ENCODE results near the gene PIK3C3. TPM values are rescaled to one million over a fixed set of nuclear protein-coding genes. Genes with fewer than 3 reads are reported as not detected.

Gene PIK3C3
- total RNA-seq, 1 experiment from 2014 or later: 23.9 TPM

DNA sequence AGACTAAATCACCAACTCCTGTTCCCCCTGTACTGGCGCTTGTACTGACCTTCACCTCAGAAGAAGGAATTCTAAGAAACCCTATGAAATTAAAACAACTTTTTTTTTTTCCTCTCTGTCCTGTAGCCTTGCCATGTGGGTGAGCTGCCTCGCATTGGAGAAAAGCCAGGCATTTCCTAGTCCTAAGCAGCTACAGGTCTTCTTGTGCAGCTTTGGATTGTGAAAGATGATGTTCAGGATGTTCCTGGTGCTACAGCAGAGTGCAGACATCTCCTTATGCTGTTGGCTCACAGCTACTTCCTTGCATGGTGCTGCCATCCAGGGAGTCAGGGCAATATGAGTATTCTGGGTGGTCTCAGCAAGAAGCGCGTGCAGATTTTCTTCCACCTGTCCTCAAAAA, 11.9 kb downstream of the PIK3C3 start:
- H3K4me1 ChIP-seq (ENCODE audit: control insufficient read depth, insufficient read depth, low read length): no peaks in the 10 kb centered on the region
- TF ChIP-seq SIN3A (IDR thresholded peaks at IDR 0.05; ENCODE audit: borderline replicate concordance, insufficient read depth, low read depth, low read length) (no peak), POLR2AphosphoS5 (IDR thresholded peaks at IDR 0.05; ENCODE audit: low read depth, low read length) (no peak), TCF7L2 (IDR thresholded peaks at IDR 0.05; ENCODE audit: low read depth, low read length) (no peak)
- TF ChIP-seq, protein P1, sequence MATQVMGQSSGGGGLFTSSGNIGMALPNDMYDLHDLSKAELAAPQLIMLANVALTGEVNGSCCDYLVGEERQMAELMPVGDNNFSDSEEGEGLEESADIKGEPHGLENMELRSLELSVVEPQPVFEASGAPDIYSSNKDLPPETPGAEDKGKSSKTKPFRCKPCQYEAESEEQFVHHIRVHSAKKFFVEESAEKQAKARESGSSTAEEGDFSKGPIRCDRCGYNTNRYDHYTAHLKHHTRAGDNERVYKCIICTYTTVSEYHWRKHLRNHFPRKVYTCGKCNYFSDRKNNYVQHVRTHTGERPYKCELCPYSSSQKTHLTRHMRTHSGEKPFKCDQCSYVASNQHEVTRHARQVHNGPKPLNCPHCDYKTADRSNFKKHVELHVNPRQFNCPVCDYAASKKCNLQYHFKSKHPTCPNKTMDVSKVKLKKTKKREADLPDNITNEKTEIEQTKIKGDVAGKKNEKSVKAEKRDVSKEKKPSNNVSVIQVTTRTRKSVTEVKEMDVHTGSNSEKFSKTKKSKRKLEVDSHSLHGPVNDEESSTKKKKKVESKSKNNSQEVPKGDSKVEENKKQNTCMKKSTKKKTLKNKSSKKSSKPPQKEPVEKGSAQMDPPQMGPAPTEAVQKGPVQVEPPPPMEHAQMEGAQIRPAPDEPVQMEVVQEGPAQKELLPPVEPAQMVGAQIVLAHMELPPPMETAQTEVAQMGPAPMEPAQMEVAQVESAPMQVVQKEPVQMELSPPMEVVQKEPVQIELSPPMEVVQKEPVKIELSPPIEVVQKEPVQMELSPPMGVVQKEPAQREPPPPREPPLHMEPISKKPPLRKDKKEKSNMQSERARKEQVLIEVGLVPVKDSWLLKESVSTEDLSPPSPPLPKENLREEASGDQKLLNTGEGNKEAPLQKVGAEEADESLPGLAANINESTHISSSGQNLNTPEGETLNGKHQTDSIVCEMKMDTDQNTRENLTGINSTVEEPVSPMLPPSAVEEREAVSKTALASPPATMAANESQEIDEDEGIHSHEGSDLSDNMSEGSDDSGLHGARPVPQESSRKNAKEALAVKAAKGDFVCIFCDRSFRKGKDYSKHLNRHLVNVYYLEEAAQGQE (IDR thresholded peaks at IDR 0.05; ENCODE audit: insufficient read depth in 1 of 2, low read depth in 2 of 2, low read length in 1 of 2): no peak
- TF ChIP-seq, protein P2, sequence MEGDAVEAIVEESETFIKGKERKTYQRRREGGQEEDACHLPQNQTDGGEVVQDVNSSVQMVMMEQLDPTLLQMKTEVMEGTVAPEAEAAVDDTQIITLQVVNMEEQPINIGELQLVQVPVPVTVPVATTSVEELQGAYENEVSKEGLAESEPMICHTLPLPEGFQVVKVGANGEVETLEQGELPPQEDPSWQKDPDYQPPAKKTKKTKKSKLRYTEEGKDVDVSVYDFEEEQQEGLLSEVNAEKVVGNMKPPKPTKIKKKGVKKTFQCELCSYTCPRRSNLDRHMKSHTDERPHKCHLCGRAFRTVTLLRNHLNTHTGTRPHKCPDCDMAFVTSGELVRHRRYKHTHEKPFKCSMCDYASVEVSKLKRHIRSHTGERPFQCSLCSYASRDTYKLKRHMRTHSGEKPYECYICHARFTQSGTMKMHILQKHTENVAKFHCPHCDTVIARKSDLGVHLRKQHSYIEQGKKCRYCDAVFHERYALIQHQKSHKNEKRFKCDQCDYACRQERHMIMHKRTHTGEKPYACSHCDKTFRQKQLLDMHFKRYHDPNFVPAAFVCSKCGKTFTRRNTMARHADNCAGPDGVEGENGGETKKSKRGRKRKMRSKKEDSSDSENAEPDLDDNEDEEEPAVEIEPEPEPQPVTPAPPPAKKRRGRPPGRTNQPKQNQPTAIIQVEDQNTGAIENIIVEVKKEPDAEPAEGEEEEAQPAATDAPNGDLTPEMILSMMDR (IDR thresholded peaks at IDR 0.05): no peak
- ChIA-PET CTCF (no interaction called here), POLR2A (no interaction called here)
- no peaks in the 10 kb centered on the region; the same call in 1 of the 2 replicates for H3K36me3 ChIP-seq (ENCODE audit: control insufficient read depth, insufficient read depth, low read length)
- ATAC-seq: no peak
- H3K27ac ChIP-seq (ENCODE audit: low read length): no peak overlapping the region
- in situ Hi-C loops (cut with HindIII; ENCODE audit: low pct_unique_long_range_greater_than_20kb, low sequenced_read_pairs): no loop called here
- H3K27me3 ChIP-seq (ENCODE audit: control insufficient read depth, insufficient read depth, low read length): no peaks in the 10 kb centered on the region
- no peak for DNase-seq (ENCODE audit: low read depth, low spot score)
- no TSS peak for BruUV-seq (replicated peaks)
- H3K9me3 ChIP-seq (ENCODE audit: control insufficient read depth, insufficient read depth, low read depth, low read length): no peaks in the 10 kb centered on the region
- intact Hi-C loops (cut with micrococcal nuclease; ENCODE audit: unreplicated experiment): no loop called here
- H3K4me3 ChIP-seq (ENCODE audit: low read depth in 2 of 2, low read length in 2 of 2): no peak overlapping the region

DNA sequence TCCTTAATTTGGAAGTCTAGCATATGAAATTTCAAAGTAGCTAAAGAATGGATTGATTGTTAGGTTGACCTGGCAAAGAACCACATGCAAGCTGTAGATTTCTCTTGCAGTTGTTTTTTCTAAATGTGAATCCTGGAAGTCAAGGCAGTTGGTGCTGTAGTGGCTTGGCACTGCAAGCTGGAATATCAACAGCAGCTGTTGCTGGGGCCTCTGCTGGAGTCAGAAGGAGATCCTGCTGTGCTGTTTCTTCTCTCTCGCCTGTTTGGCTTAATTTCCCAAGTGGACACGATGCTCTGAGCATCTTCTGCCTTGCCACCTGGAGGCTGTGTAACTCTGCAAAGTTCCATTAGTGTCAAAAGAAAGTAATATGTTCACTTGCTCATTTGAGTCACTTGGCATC, 12.6 kb downstream of the PIK3C3 start:
- Histone ChIP-seq H3K9me3 (ENCODE audit: control insufficient read depth, insufficient read depth, low read depth, low read length) (no peaks in the 10 kb centered on the region), H3K36me3 (ENCODE audit: control insufficient read depth, insufficient read depth, low read length) (no peaks in the 10 kb centered on the region; the same call in 1 of the 2 replicates), H3K4me3 (ENCODE audit: low read depth in 2 of 2, low read length in 2 of 2) (no peak overlapping the region), H3K27me3 (ENCODE audit: control insufficient read depth, insufficient read depth, low read length) (no peaks in the 10 kb centered on the region), H3K27ac (ENCODE audit: low read length) (no peak overlapping the region), H3K4me1 (ENCODE audit: control insufficient read depth, insufficient read depth, low read length) (no peaks in the 10 kb centered on the region)
- DNase-seq (ENCODE audit: low read depth, low spot score): no peak
- no TSS peak for BruUV-seq (replicated peaks)
- intact Hi-C loops (cut with micrococcal nuclease; ENCODE audit: unreplicated experiment): no loop called here
- ChIA-PET CTCF (no interaction called here), POLR2A (no interaction called here)
- TF ChIP-seq POLR2AphosphoS5 (IDR thresholded peaks at IDR 0.05; ENCODE audit: low read depth, low read length) (no peak), TCF7L2 (IDR thresholded peaks at IDR 0.05; ENCODE audit: low read depth, low read length) (no peak), SIN3A (IDR thresholded peaks at IDR 0.05; ENCODE audit: borderline replicate concordance, insufficient read depth, low read depth, low read length) (no peak)
- TF ChIP-seq, protein P2 (IDR thresholded peaks at IDR 0.05): no peak
- TF ChIP-seq, protein P1 (IDR thresholded peaks at IDR 0.05; ENCODE audit: insufficient read depth in 1 of 2, low read depth in 2 of 2, low read length in 1 of 2): no peak
- ATAC-seq: no peak
- in situ Hi-C loops (cut with HindIII; ENCODE audit: low pct_unique_long_range_greater_than_20kb, low sequenced_read_pairs): no loop called here

All from Panc1 (cell line).